Endothelial cell of umbilical vein (primary cell): ENCODE measurements around the gene NDUFA13. TPM values are rescaled to one million over a fixed set of nuclear protein-coding genes. Genes with fewer than 3 reads are reported as not detected.

Experiments
- BruUV-seq: library from RNA; stranded (reverse); fragments of 400-500 nt; replicated peaks from 2 replicates; lab custom pipeline; 2021; lab: Mats Ljungman, UMichigan
- CTCF ChIA-PET: fragments of 300-600, 350-600 bp; sonication (Branson Sonifier 250); formaldehyde crosslinking; loops from one replicate; lab custom pipeline; 2021; ENCODE audit warnings: antibody characterized with exemption, inconsistent platforms; lab: Charles Lee
- POLR2A ChIA-PET: fragments of 300-600, 350-600 bp; sonication (Branson Sonifier 250); formaldehyde crosslinking; loops from one replicate; lab custom pipeline; 2021; ENCODE audit warnings: antibody characterized with exemption, inconsistent platforms; lab: Charles Lee
- DNase-seq: peaks from one replicate; pipeline ENCODE4 v3.0.0-alpha.2; 2011; ENCODE audit warnings: low read depth, low spot score
- FAIRE-seq: peaks from 2 replicates; lab custom pipeline; 2011; peaks lifted over from hg19 to GRCh38; lab: Jason Lieb, UNC
- H2AFZ ChIP-seq: 2 replicates; pipeline ENCODE4 v1.6.0; 2012; ENCODE audit warnings: low read depth, low read length, control low read depth, inconsistent platforms
- H3K27ac ChIP-seq: 2 replicates; pipeline ENCODE4 v1.5.1; 2011; ENCODE audit warnings: low read depth, mild to moderate bottlenecking, control low read depth, low read length, moderate library complexity; ENCODE audit not compliant: insufficient read depth
- H3K27me3 ChIP-seq, 2 experiments: 2 replicates each; pipeline versions ENCODE4 v1.6.0 to v1.6.1; 2011; ENCODE audit warnings: low read length in 2 of 2, mixed read lengths in 1 of 2; ENCODE audit not compliant: control insufficient read depth in 2 of 2, insufficient read depth in 2 of 2
- H3K36me3 ChIP-seq, 2 experiments: 2 replicates in 1 of 2; 3 replicates in 1 of 2; pipeline ENCODE4 v1.5.1; 2011; ENCODE audit warnings: low read length in 2 of 2, mild to moderate bottlenecking in 1 of 2, moderate library complexity in 1 of 2; ENCODE audit not compliant: control insufficient read depth in 2 of 2, insufficient read depth in 2 of 2; ENCODE audit errors: extremely low read depth in 1 of 2
- H3K4me1 ChIP-seq: 3 replicates; pipeline ENCODE4 v1.5.1; 2011; ENCODE audit warnings: mild to moderate bottlenecking, low read length; ENCODE audit not compliant: control insufficient read depth, insufficient read depth; ENCODE audit errors: extremely low read depth
- H3K4me2 ChIP-seq: 2 replicates; pipeline ENCODE4 v1.6.1; 2011; ENCODE audit warnings: low read length, control low read depth, mixed read lengths; ENCODE audit not compliant: insufficient read depth
- H3K4me3 ChIP-seq, 3 experiments: fragments of 200-600 bp in 1 of 3; sonication (generic), shearing (Covaris generic) in 1 of 3; replicated peaks in 1 of 3; 2 replicates each; pipeline ENCODE4 v1.5.1; 2011 to 2016; ENCODE audit warnings: control low read depth in 3 of 3, low read length in 3 of 3, mild to moderate bottlenecking in 2 of 3, inconsistent platforms in 1 of 3, low read depth in 1 of 3, moderate library complexity in 1 of 3; ENCODE audit not compliant: insufficient read depth in 1 of 3
- H3K79me2 ChIP-seq: 2 replicates; pipeline ENCODE4 v1.6.0; 2012; ENCODE audit warnings: low read length, inconsistent platforms; ENCODE audit not compliant: control insufficient read depth, insufficient read depth
- H3K9ac ChIP-seq: replicated peaks from 2 replicates; pipeline ENCODE3; 2011; ENCODE audit warnings: low read length, control low read depth; ENCODE audit not compliant: insufficient read depth; ENCODE audit errors: extremely low read depth
- H3K9me1 ChIP-seq: replicated peaks from 3 replicates; pipeline ENCODE4 v1.6.0; 2011; ENCODE audit warnings: mild to moderate bottlenecking, low read length; ENCODE audit not compliant: control insufficient read depth, insufficient read depth; ENCODE audit errors: extremely low read depth
- H3K9me3 ChIP-seq: replicated peaks from 2 replicates; pipeline ENCODE4 v1.5.1; 2012; ENCODE audit warnings: low read length, inconsistent platforms; ENCODE audit not compliant: control insufficient read depth, insufficient read depth
- H4K20me1 ChIP-seq: replicated peaks from 2 replicates; pipeline ENCODE3; 2011; ENCODE audit warnings: mild to moderate bottlenecking, low read length; ENCODE audit not compliant: control insufficient read depth, insufficient read depth; ENCODE audit errors: extremely low read depth
- CTCF ChIP-seq, 2 donors: IDR thresholded peaks; 1 replicate in 1 of 2; 2 replicates in 1 of 2; pipeline ENCODE4 v1.5.1; 2011; ENCODE audit warnings: low read length in 2 of 2, mild to moderate bottlenecking in 2 of 2, moderate library complexity in 2 of 2, control low read depth in 1 of 2, inconsistent platforms in 1 of 2, low read depth in 1 of 2; ENCODE audit not compliant: insufficient read depth in 1 of 2; ENCODE audit errors: extremely low read depth in 1 of 2
- EZH2 ChIP-seq: IDR thresholded peaks from 2 replicates; pipeline ENCODE4 v1.6.1; 2012; ENCODE audit warnings: borderline replicate concordance, low read depth, mild to moderate bottlenecking, moderate library complexity, low read length, inconsistent platforms; ENCODE audit not compliant: severe bottlenecking
- FOS ChIP-seq: IDR thresholded peaks from 2 replicates; pipeline ENCODE4 v1.6.1; 2011; ENCODE audit warnings: mild to moderate bottlenecking, low read length, moderate library complexity, borderline replicate concordance; ENCODE audit not compliant: insufficient read depth
- GATA2 ChIP-seq: IDR thresholded peaks from 2 replicates; pipeline ENCODE4 v1.7.0; 2011; ENCODE audit warnings: low read depth, mild to moderate bottlenecking, moderate library complexity, mixed read lengths, low read length; ENCODE audit not compliant: insufficient read length, insufficient read depth
- JUN ChIP-seq: IDR thresholded peaks from 2 replicates; pipeline ENCODE4 v1.6.1; 2011; ENCODE audit warnings: borderline replicate concordance, low read depth; ENCODE audit not compliant: insufficient read length, insufficient read depth
- MAX ChIP-seq: IDR thresholded peaks from 2 replicates; pipeline ENCODE4 v1.6.1; 2011; ENCODE audit not compliant: insufficient read depth, insufficient read length
- MYC ChIP-seq: IDR thresholded peaks from one replicate; pipeline ENCODE4 v1.6.1; 2011; ENCODE audit warnings: mild to moderate bottlenecking, low read depth, low read length
- POLR2A ChIP-seq: IDR thresholded peaks from 2 replicates; pipeline ENCODE4 v1.6.1; 2012; ENCODE audit warnings: low read depth, mild to moderate bottlenecking, control low read depth, low read length
- POLR2AphosphoS5 ChIP-seq: IDR thresholded peaks from 2 replicates; pipeline ENCODE4 v1.6.1; 2012; ENCODE audit warnings: low read depth, mild to moderate bottlenecking, control low read depth, low read length, moderate library complexity; ENCODE audit not compliant: insufficient read depth
- dilution Hi-C: fragments of 300-500 bp; cut with MboI; formaldehyde crosslinking; loops from one replicate; pipeline ENCODE4 v1.15.0; 2019; ENCODE audit warnings: low sequenced_read_pairs; ENCODE audit not compliant: extremely low pct_ligation_motif_present
- intact Hi-C: fragments of 100-400 bp; cut with micrococcal nuclease; formaldehyde crosslinking; loops from one replicate; pipeline ENCODE4 v1.10.0; 2022
- polyA plus RNA-seq, 4 experiments: library from polyadenylated mRNA; depleted of rRNA in 3 of 4; stranded (reverse) in 3 of 4; unstranded in 1 of 4; fragments of >200 nt; gene quantifications; 2 replicates each; pipeline versions ENCODE4 v1.2.1 to v1.2.3, GENCODE V29; 2011 to 2012; ENCODE audit warnings: missing spikeins in 1 of 4
- total RNA-seq: library from RNA; stranded (reverse); gene quantifications from 2 replicates; pipeline ENCODE4 v1.2.3, GENCODE V29; 2021

NDUFA13 gene
- total and polyA plus RNA-seq, 2 donors (not counting 3 experiments of a cell fraction or from before 2014, with no cell fraction given): 246 to 799 TPM

- Histone ChIP-seq H3K4me3 (no peak overlapping the region), H3K4me1 (no peaks in the 10 kb centered on the region), H2AFZ (no peak overlapping the region), H3K9me3 (no peaks in the 10 kb centered on the region), H3K36me3 (no peaks in the 10 kb centered on the region), H4K20me1 (no peaks in the 10 kb centered on the region), H3K9ac (no peak overlapping the region), H3K9me1 (no peaks in the 10 kb centered on the region), H3K27me3 (no peaks in the 10 kb centered on the region), H3K27ac (no peak overlapping the region), H3K4me2 (no peak overlapping the region), H3K79me2 (no peaks in the 10 kb centered on the region)
- no peak for FAIRE-seq
- intact Hi-C loops (no loop called here), dilution Hi-C loops (no loop called here)
- TF ChIP-seq POLR2A (no peak), JUN (no peak), GATA2 (no peak), FOS (no peak), POLR2AphosphoS5 (no peak), MAX (no peak), MYC (no peak), CTCF (IDR thresholded peaks at IDR 0.05; ENCODE audit: extremely low read depth in 1 of 2, insufficient read depth in 1 of 2, low read depth in 1 of 2, low read length in 2 of 2) (no peak), EZH2 (no peak)
- CTCF ChIA-PET: interaction anchor here (0.5 to 0.6 kb wide), 2 partner anchors 17 to 339 kb away, joined by 3 to 4 read pairs; no protein-coding TSS in a partner anchor
- POLR2A ChIA-PET: no interaction called here
- no peak for DNase-seq
- BruUV-seq: no TSS peak
Observed at GRCh38 chr19:19548915-19549759, 33.1 kb downstream of the NDUFA13 start.
